OCI-M2 (cell line): Measurements from ENCODE around the gene UGGT1.
A peak's percentile ranks its signal among the peaks of the same experiment; 100 is the strongest.

Experiments used
- DNase-seq: peaks from one replicate; lab custom pipeline; 2025; ENCODE audit not compliant: unreplicated experiment; lab: John Stamatoyannopoulos, UW

The UGGT1 gene

DNA sequence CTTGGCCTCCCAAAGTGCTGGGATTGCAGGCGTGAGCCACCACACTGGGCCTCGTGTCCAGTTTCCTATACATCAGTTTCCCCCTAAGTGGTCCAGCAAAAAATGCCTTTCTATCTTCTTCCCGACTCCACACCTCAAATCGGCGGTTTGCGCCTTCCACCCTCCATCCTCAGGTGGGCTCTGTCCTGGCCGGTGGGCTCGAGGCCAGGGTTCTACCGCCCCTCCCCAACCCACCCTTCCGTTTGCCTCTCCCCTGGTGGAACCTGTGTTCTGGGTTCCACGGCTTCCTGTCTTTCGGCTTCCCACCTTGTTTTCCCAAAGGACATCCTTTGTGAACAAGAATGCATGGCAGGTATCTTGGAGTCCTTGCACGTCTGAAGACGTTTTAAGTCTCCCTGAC lies 123.3 kb downstream of the UGGT1 start:
- no peak for DNase-seq

DNA sequence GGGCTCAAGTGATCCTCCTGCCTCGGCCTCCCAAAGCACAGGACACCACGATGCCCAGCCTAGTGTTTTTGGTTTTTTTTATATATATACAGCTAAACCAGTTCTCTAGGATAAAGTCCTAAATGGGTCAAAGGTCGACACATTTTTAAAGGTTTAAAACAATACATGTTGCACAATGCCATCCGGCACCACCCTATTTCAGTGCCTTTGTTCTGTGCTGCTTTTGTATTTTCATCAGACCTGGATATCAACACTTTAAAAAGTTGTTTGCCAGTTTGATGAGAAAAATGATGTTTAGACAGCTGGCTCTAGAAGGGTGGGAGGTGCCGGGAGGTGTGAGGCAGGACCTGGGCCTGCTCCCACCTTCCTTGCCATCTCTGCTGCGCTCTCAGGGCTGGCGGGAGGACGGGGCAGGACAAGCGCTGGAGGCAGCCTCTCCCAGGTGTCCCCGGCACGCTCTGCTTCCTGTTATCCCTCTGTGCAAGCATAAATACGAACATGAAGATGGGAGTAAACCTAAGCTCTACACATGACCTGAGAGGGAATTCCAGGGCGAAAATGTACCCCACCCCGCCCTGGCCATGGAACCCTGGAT lies 124.0 kb downstream of the UGGT1 start:
- no peak for DNase-seq

DNA sequence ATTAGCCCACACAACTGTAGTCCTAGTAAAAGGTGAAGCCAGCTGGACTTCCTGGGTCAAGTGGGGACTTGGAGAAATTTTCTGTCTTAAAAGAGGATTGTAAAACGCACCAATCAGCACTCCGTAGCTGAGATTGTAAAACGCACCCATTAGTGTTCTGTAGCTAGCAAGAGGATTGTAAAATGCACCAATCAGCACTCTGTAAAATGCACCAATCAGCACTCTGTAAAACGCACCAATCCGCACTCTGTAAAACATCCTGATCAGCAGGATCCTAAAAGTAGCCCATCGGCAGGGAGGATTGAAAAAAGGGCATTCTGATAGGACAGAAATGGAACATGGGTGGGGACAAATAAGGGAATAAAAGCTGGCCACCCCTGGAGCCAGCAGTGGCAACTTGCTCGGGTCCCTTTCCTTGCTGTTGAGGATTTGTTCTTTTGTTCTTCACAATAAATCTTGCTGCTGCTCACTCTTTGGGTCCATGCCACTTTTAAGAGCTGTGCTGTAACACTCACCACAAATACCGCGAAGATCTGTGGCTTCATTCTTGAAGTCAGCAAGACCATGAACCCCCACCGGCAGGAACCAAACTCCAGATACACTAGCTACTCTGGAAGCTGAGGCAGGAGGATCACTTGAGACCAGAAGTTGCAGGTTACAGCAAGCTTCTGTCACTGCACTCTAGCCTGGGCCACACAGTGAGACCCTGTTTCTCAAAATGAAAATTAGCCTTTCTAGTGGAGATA lies 125.1 kb downstream of the UGGT1 start:
- no peak for DNase-seq

DNA sequence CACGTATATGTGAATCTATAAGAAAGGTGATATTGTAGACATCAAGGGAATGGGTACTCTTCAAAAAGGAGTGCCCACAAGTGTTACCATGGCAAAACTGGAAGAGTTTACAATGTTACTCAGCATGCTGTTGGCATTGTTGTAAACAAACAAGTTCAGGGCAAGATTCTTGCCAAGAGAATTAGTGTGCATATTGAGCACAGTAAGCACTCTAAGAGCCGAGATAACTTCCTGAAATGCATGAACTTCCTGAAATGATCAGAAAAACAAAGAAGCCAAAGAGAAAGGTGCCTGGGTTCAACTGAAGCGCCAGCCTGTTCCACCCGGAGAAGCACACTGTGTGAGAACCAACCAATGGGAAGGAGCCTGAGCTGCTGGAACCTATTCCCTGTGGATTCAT lies 126.7 kb downstream of the UGGT1 start:
- DNase-seq = no peak

DNA sequence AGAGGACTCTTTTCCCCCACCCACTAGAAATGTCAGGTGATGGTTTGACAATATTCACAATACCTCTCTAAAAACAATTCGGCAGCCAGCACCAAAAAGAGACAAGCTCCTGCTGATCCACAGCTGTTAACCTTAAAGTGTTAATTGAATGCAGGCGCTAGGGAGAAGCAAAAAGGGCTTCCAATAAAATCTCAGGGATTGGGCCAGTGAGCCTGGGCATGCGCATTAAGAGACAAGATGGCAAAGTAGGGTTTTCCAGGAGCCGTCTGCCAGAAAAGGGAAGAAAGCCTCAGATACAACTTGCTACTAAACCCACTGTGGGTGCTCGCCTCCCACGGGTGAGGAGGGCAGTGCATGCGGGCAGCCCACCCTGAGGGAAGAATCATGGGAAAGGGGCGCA lies 128.9 kb downstream of the UGGT1 start:
- no peak for DNase-seq

DNA sequence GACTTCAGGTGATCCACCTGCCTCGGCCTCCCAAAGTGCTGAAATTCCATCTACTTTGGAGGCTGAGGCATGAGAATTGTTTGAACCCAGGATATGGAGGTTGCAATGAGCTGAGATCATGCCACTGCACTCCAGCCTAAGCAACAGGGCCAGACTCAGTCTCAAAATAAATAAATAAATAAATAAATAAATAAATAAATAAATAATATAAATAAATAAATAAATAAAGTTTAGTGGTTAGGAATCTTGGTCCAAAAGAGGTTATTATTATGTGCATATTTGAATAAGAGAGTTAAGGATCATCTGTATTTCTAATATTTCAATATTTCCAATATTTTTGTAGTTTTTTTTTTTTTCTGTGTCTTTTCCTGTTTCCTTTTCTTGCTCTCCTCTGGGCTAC lies 136.9 kb downstream of the UGGT1 start:
- no peak for DNase-seq

DNA sequence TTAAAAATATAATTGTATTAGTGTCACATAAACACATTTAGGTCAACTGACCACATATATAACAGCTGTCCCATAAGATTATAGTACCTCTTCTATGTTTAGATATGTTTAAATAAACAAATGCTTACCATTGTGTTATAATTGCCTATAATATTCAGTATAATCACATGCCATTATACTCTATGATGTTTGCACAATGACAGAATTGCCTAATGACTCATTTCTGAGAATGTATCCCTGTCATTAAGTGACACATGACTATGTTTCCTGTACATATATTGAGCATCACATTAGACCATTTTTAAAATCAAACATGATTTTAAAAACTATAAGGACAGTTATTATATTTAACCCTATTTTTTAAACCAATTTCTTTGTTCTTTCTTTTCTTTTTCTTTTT lies 137.9 kb downstream of the UGGT1 start:
- DNase-seq = no peak

DNA sequence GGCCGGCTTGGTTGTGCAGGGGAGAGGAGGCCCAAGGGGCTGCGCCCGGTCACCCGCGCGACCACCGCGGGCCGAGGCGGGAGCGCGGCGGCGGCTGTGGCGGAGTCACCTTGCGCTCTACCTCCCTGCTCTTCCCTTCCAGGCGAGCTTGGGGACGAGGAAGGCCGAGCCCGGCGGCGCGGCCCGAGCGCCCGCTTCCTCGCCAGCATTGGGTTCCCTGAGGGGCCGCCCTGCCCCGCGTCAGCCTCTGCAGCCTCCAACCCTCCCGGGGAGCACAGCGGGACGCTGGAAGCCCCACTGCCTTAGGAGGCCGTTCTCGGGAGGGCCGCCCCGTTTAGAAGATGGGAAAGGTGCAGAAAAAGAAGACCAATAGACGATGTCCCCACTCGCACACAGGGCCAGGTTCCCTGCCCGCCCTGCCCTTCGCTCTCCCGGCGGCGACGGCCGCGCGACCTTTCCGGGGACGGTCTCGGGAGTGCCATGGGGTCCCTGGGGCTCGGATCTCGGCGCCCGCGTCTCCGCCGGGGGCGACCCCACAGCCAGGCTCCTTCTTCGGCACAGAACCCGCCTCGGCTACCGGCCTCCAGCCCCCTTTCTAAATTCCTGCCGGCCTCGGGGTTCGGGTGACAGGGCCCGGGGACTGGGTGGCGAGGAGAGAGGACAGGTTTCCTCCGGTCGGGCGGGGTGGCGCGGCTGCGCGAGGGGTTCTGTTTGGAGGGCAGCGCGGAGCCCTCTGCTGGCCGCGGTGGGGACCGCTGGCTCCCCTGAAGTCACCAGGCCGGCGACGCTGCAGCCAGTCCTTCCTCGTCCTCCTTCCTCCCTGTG lies 142.2 kb downstream of the UGGT1 start:
- DNase-seq = peak; percentile 19

DNA sequence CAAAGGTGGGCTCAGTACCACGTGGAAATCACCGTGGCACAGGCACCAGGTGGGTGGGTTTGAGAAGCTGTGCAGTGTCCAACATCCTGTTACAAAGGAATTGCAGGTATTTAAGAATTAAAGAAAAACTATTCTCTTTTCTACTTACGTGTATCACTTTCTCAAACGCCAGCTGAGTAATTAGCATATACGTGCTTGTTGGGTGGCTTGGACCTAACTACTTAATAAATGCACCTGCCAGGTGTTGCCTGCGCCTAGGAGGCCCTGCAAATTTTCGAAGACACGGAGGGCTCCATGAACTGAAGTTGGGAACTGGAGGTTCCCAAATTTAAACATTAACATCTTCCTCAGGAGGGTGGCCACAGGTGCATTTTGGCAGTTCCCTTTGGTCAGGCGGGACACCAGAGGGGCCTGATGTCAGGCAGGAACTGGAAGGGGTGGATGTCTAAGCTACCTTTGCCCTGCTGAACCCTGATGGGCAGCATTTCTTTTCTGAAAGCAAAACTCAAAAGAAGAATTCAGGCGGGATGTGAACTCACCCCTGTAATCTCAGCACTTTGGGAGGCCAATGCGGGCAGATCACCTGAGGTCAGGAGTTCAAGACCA lies 142.9 kb downstream of the UGGT1 start:
- DNase-seq = no peak

DNA sequence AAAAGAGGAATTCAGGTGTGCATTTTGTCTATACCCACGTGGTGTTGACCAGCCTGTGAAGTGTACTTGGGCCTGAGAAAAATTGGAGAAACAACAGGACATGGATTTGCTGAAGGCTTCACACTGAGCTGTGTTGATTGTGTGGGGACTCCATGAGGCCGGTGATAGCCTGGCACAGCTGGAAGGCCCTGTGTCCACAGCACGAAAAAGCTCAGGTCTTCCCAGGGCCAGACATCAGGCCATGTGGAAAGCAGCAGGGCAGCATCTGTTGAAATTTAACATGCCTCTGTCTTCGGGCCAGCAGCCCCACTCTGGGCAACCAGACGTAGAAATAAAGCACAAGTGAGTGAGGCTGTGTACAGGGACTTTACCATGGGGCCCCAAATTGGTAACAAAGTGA lies 143.6 kb downstream of the UGGT1 start:
- no peak for DNase-seq

DNA sequence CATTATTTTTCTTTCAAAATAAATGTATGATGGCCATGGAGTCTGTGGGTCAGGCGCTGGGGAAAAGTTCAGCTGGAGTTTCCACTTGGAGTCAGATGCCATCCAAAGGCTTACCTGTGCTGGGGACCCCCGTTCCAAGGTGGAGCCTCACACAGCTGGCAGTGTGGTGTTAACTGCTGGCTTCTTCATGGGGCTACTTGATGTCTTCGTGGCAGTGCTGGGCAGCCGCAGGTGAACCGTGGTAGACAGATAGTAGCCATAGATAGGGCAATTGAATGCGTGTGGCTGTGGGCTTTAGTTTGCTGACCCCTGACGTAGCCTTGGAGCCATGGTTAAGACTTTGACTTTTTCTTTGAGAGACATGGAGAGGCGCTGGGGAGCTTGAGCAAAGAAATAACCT lies 144.6 kb downstream of the UGGT1 start:
- no peak for DNase-seq

DNA sequence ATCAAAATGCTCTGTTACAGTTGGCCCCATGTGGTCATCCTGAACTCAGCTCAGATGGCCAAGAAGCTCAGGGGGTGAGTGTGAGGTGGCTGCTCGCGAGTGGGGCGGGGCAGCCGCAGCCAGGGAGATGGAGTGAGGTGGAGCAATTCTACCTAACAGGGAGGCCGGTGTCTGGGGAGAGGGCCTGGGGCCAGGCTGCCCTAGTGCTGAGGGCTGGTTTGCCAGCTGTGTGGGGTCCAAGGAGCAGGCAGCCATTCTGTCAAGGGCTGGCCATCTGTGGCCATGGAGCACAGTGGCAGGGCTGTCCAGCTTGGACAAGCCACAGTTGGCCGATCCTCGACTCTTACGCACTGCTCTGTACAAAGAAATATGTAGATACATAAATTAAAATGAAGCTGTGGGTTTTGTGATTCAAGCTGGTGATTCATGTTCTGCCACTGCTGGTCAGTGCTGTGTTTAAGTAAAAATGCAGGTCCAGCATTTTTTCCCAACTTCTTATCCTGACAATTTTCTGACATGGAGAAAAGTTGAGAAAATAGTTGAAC lies 145.6 kb downstream of the UGGT1 start:
- no peak for DNase-seq

DNA sequence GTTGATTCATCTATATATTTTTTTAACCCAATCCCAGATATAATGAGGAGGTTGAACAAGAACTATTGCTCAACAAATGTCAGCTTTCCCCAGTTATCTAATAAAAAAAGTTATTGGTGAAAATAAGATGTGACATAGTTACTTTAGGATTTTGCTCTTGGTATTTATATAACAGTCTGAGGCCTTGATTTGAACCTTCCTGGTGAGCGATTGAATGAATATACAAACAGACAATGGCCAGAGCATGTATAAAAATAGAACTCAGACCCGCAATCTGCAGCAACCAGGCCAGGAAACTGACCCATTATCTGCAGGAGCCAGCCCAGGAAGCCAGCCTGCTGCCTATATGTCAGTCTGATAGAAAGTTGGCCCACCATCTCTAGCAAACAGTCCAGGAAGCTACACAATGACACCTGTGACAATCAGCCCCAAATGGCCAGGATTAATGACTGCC lies 146.1 kb downstream of the UGGT1 start:
- DNase-seq = no peak

DNA sequence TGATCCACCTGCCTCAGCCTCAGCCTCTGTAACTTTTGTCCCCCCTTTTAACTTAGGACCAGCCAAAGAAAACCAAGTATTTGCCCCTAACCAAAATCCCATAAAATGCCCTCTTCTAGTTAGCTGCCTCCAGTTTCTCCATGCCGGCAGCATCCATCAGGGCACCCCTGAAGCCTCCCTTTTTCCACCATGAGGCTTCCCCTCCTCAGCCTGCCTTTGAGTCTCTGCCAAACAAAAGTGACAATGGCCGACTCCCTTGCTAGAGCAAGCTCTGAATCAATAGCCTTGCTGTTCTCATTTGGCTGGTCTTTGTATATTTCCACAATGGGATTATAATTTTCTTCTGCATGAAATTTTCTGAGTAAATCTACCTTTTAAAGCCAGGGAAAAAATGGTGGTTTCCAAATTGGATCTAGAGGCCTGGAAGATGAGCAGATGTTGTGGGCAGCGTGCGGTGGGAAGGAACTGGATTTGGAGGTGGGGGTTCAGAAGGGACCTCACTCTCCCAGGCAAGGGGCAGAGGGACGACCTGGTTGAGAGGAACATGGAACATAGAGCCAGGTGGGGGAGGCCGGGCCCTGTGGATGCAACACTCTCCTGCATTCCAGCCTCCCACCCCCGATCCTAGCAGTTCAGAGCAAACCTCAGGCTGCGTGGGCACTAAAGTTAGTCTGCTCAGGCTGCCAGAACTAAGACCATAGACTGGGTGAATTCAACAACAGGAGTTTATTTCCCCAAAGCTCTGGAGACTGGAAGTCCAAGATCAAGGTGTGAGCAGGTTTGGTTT lies 147.1 kb downstream of the UGGT1 start:
- no peak for DNase-seq

DNA sequence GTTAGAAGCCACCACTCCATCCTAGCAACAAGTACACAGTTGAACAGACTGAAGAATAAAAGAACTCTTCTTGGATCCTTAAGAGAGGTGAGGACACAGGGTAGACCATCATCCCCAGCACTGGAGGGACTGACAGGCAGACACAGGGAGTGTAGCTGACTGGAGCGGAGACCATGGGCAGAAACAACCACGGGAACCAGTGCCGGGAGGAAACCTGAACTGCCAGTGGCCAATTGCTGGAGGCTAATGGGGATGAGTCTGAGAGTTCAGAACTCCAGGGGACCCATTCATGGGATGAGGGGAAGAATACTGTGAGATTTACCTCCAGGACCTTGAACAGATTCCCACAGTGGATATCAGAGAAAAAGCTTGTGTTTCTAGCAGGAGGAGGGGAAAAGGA lies 150.9 kb downstream of the UGGT1 start:
- DNase-seq = no peak
